Measurements from ENCODE around the gene TOP3B. TPM values are rescaled to one million over a fixed set of nuclear protein-coding genes. Genes with fewer than 3 reads are reported as not detected.
A peak's percentile ranks its signal among the peaks of the same experiment; 100 is the strongest.

The TOP3B gene
- total and polyA plus RNA-seq, 9 of the 15 experiments (the other 6 are each of a cell fraction or from before 2014, with no cell fraction given): 3.0 to 188 (median 112) TPM

DNA sequence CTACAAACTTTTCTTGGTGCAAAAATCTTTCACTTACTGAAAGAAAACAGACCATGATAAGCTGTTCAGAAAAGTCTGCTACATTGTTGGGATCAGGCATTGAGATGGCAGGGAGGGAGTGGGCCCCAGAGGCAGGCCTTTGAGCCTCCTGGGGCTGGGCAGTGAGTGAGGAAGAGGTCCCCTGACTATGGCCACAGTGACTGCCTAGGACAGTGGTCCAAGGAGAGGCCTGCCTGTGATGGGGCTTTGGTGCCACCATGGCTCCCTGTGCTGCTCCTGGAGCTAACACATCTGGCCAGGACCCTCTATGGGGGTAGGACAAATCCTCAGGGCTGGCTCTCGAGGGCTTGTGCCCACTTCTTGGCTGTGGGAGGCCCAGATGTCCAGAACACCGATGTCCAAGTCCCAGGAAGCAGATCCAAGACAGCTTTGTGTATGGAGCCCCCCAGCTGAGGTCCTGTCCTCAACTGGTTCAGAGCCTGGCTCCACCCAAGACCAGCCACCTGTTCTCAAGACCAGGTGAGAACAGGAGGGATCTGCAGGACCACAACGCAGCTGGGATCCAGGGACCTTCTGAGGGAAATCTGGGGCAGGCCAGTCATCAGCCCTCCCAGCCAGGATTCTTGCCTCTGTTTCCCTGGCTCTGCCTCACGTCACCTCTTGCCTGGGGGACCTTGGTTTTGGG is 66.8 kb downstream of the TOP3B start (continued):
- no peak for TF ChIP-seq POLR2AphosphoS5 (IDR thresholded peaks at IDR 0.05; ENCODE audit: control insufficient read depth, insufficient read depth, low read depth, low read length)
- TF ChIP-seq, protein P1, sequence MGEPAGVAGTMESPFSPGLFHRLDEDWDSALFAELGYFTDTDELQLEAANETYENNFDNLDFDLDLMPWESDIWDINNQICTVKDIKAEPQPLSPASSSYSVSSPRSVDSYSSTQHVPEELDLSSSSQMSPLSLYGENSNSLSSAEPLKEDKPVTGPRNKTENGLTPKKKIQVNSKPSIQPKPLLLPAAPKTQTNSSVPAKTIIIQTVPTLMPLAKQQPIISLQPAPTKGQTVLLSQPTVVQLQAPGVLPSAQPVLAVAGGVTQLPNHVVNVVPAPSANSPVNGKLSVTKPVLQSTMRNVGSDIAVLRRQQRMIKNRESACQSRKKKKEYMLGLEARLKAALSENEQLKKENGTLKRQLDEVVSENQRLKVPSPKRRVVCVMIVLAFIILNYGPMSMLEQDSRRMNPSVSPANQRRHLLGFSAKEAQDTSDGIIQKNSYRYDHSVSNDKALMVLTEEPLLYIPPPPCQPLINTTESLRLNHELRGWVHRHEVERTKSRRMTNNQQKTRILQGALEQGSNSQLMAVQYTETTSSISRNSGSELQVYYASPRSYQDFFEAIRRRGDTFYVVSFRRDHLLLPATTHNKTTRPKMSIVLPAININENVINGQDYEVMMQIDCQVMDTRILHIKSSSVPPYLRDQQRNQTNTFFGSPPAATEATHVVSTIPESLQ (CRISPR knock-in tag; IDR thresholded peaks at IDR 0.05): no peak
- TF ChIP-seq PHF20 (IDR thresholded peaks at IDR 0.05; ENCODE audit: partially characterized antibody): no peak
- no peak for TF ChIP-seq ZBTB34 (CRISPR knock-in tag; IDR thresholded peaks at IDR 0.05)
- TF ChIP-seq ZNF445 (CRISPR knock-in tag; IDR thresholded peaks at IDR 0.05; ENCODE audit: low read depth): no peak
- no peak for TF ChIP-seq EGR1 (conservative IDR thresholded peaks at IDR 0.05)
- no peak for TF ChIP-seq RNF219 (CRISPR knock-in tag; IDR thresholded peaks at IDR 0.05)
- TF ChIP-seq SRSF3 (IDR thresholded peaks at IDR 0.05; ENCODE audit: insufficient read depth, low read length): no peak
- peak; percentile 49 for TF ChIP-seq SETDB1 (IDR thresholded peaks at IDR 0.05; ENCODE audit: low read length)
- TF ChIP-seq ZNF586 (CRISPR knock-in tag; conservative IDR thresholded peaks at IDR 0.05): no peak
- peak; percentile 71; the same call in 1 of the 2 replicates for TF ChIP-seq CBFB (CRISPR knock-in tag; IDR thresholded peaks at IDR 0.05)
- no peak for TF ChIP-seq GTF2F1 (IDR thresholded peaks at IDR 0.05; ENCODE audit: low read depth, low read length)
- no peak for TF ChIP-seq ZSCAN29 (IDR thresholded peaks at IDR 0.05)
- no peak for TF ChIP-seq MIER1 (IDR thresholded peaks at IDR 0.05; ENCODE audit: low read depth)
- no peak for TF ChIP-seq ZFPM2 (CRISPR knock-in tag; IDR thresholded peaks at IDR 0.05)
- TF ChIP-seq NRF1 (conservative IDR thresholded peaks at IDR 0.05 in 1 of 2, IDR thresholded peaks at IDR 0.05 in 1 of 2): no peak
- no peak for TF ChIP-seq ZBTB1 (CRISPR knock-in tag; IDR thresholded peaks at IDR 0.05; ENCODE audit: borderline replicate concordance, low read depth)
- no peak for TF ChIP-seq IRF2 (CRISPR knock-in tag; IDR thresholded peaks at IDR 0.05)
- no peak for TF ChIP-seq CC2D1A (IDR thresholded peaks at IDR 0.05)
- TF ChIP-seq SMARCE1 (IDR thresholded peaks at IDR 0.05): no peak
- TF ChIP-seq SIX5 (IDR thresholded peaks at IDR 0.05; ENCODE audit: borderline replicate concordance in 1 of 2, insufficient read depth in 1 of 2, low read depth in 1 of 2, low read length in 2 of 2): peak in 1 of 2 experiments; percentile 7; a peak in 1 of 4 replicates
- 0 out of 2 replicates have a peak, but pooled peaks have one; percentile 4 for TF ChIP-seq PHF21A (IDR thresholded peaks at IDR 0.05; ENCODE audit: borderline replicate concordance, low read depth)
- no peak for TF ChIP-seq SLC30A9 (CRISPR knock-in tag; IDR thresholded peaks at IDR 0.05)
- TF ChIP-seq CCNT2 (IDR thresholded peaks at IDR 0.05; ENCODE audit: borderline replicate concordance, extremely low read depth, insufficient read length, low read depth, low read length): no peak
- no peak for TF ChIP-seq ZNF274 (IDR thresholded peaks at IDR 0.05; ENCODE audit: borderline replicate concordance, low read depth, low read length)
